Thyroid gland (tissue), 4 donors: ENCODE results near the gene IQGAP2.

Experiments used
- CTCF ChIP-seq, 6 experiments: fragments of 200-600 bp in 3 of 6; fragments of 450-650 bp in 3 of 6; sonication (generic) in 3 of 6; IDR thresholded peaks; one replicate each; pipeline ENCODE4 v1.5.1; 2016 to 2019; ENCODE audit warnings: antibody characterized with exemption in 6 of 6, mild to moderate bottlenecking in 2 of 6, inconsistent platforms in 1 of 6, moderate library complexity in 1 of 6
- POLR2A ChIP-seq, 2 donors: fragments of 450-650 bp; IDR thresholded peaks; one replicate each; pipeline ENCODE4 v1.6.1; 2017; ENCODE audit warnings: antibody characterized with exemption in 2 of 2, mild to moderate bottlenecking in 2 of 2, moderate library complexity in 1 of 2

GRCh38 chr5:76724871-76725270 is 321.8 kb downstream of the IQGAP2 start:
- TF ChIP-seq CTCF (IDR thresholded peaks at IDR 0.05) (no peak), POLR2A (IDR thresholded peaks at IDR 0.05) (no peak)
